Trophoblast cell (in vitro differentiated cells and primary cell): ENCODE data around the gene BRD1.

Experiments
- DNase-seq, 2 donors: peaks; one replicate each; pipeline ENCODE4 v3.0.0-alpha.2; 2016
- H2AFZ ChIP-seq: 2 replicates; pipeline ENCODE4 v1.6.1; 2013; ENCODE audit warnings: low read length, moderate library complexity, mild to moderate bottlenecking; ENCODE audit not compliant: insufficient read depth, poor library complexity
- H2AK5ac ChIP-seq: 2 replicates; pipeline ENCODE4 v1.6.1; 2013; ENCODE audit warnings: mild to moderate bottlenecking, low read length
- H2BK120ac ChIP-seq: 2 replicates; pipeline ENCODE4 v1.6.1; 2013; ENCODE audit warnings: low read length, mild to moderate bottlenecking, moderate library complexity; ENCODE audit not compliant: insufficient read depth, poor library complexity
- H2BK12ac ChIP-seq: 2 replicates; pipeline ENCODE4 v1.6.1; 2013; ENCODE audit warnings: mild to moderate bottlenecking, low read length, moderate library complexity
- H2BK5ac ChIP-seq: 2 replicates; pipeline ENCODE4 v1.6.1; 2013; ENCODE audit warnings: low read length, low read depth, moderate library complexity, mild to moderate bottlenecking; ENCODE audit not compliant: poor library complexity
- H3K14ac ChIP-seq: 2 replicates; pipeline ENCODE4 v1.6.1; 2013; ENCODE audit warnings: mild to moderate bottlenecking, low read length
- H3K18ac ChIP-seq: 2 replicates; pipeline ENCODE4 v1.6.1; 2013; ENCODE audit warnings: mild to moderate bottlenecking, low read length
- H3K23ac ChIP-seq: 2 replicates; pipeline ENCODE4 v1.6.1; 2013; ENCODE audit warnings: low read length
- H3K27ac ChIP-seq: 2 replicates; pipeline ENCODE4 v1.5.1; 2013; ENCODE audit warnings: low read depth, mild to moderate bottlenecking, inconsistent platforms, low read length, moderate library complexity
- H3K27me3 ChIP-seq: 2 replicates; pipeline ENCODE4 v1.6.1; 2013; ENCODE audit warnings: inconsistent platforms, mild to moderate bottlenecking, low read length, moderate library complexity; ENCODE audit not compliant: insufficient read depth
- H3K36me3 ChIP-seq, 2 experiments: 1 replicate in 1 of 2; 2 replicates in 1 of 2; pipeline ENCODE4 v1.6.1; 2013; ENCODE audit warnings: low read length in 2 of 2, mild to moderate bottlenecking in 2 of 2, moderate library complexity in 1 of 2; ENCODE audit not compliant: insufficient read depth in 2 of 2, control insufficient read depth in 1 of 2
- H3K4ac ChIP-seq: 2 replicates; pipeline ENCODE4 v1.6.1; 2013; ENCODE audit warnings: low read depth, mild to moderate bottlenecking, low read length, moderate library complexity
- H3K4me1 ChIP-seq, 2 experiments: 1 replicate in 1 of 2; 2 replicates in 1 of 2; pipeline ENCODE4 v1.6.1; 2013; ENCODE audit warnings: low read length in 2 of 2, mild to moderate bottlenecking in 2 of 2, moderate library complexity in 1 of 2; ENCODE audit not compliant: insufficient read depth in 2 of 2, control insufficient read depth in 1 of 2
- H3K4me2 ChIP-seq: 2 replicates; pipeline ENCODE4 v1.6.1; 2013; ENCODE audit warnings: inconsistent platforms, mild to moderate bottlenecking, low read length, moderate library complexity
- H3K4me3 ChIP-seq: 2 replicates; pipeline ENCODE4 v1.5.1; 2013; ENCODE audit warnings: mild to moderate bottlenecking, low read depth, low read length, inconsistent platforms
- H3K79me1 ChIP-seq: one replicate; pipeline ENCODE4 v1.6.1; 2013; ENCODE audit warnings: low read length
- H3K79me2 ChIP-seq: 2 replicates; pipeline ENCODE4 v1.6.1; 2013; ENCODE audit warnings: low read length, mild to moderate bottlenecking; ENCODE audit not compliant: control insufficient read depth, insufficient read depth, poor library complexity
- H3K9ac ChIP-seq: 2 replicates; pipeline ENCODE4 v1.6.1; 2013; ENCODE audit warnings: mild to moderate bottlenecking, low read length
- H3K9me3 ChIP-seq: 2 replicates; pipeline ENCODE4 v1.6.1; 2013; ENCODE audit warnings: low read depth, mild to moderate bottlenecking, control low read depth, inconsistent platforms, low read length; ENCODE audit not compliant: insufficient read depth
- H4K12ac ChIP-seq: 2 replicates; pipeline ENCODE4 v1.6.1; 2013; ENCODE audit warnings: low read depth, mild to moderate bottlenecking, low read length, moderate library complexity
- H4K8ac ChIP-seq: 2 replicates; pipeline ENCODE4 v1.6.1; 2013; ENCODE audit warnings: low read depth, mild to moderate bottlenecking, low read length, moderate library complexity
- H4K91ac ChIP-seq: one replicate; pipeline ENCODE4 v1.6.1; 2013; ENCODE audit warnings: low read depth, mild to moderate bottlenecking, low read length, moderate library complexity
- WGBS: extraction: QIAGEN DNeasy Blood & Tissue Kit; methylation state at CpG from one replicate; pipeline ENCODE4 v1.1.7; 2013; ENCODE audit warnings: missing lambda C conversion rate; ENCODE audit not compliant: insufficient read length, insufficient coverage; ENCODE audit errors: extremely low coverage; 5-methylcytosine and 5-hydroxymethylcytosine counted together

Gene BRD1

GRCh38 chr22:49779211-49779610 lies 48.5 kb downstream of the BRD1 start:
- no peaks in the 10 kb centered on the region for H3K79me1 ChIP-seq
- H2AK5ac ChIP-seq: no peak overlapping the region
- no peak overlapping the region for H4K8ac ChIP-seq
- H2AFZ ChIP-seq: no peak overlapping the region
- no peak overlapping the region for H4K12ac ChIP-seq
- no peak overlapping the region for H3K23ac ChIP-seq
- peaks cover 71 to 73% of the 10 kb centered on the region in 2 experiments for H3K36me3 ChIP-seq
- no peak overlapping the region for H3K14ac ChIP-seq
- H4K91ac ChIP-seq: no peak overlapping the region
- no peak overlapping the region for H3K4me3 ChIP-seq
- no peaks in the 10 kb centered on the region for H3K27me3 ChIP-seq
- H3K4me1 ChIP-seq: peaks cover 3% of the 10 kb centered on the region in 2 experiments
- no peak overlapping the region for H3K18ac ChIP-seq
- DNase-seq: no peak
- no peak overlapping the region for H2BK12ac ChIP-seq
- H2BK120ac ChIP-seq: no peak overlapping the region
- no peak overlapping the region for H3K9ac ChIP-seq
- no peak overlapping the region for H2BK5ac ChIP-seq
- WGBS: no CpG with 5 or more reads among the region's 13 CpGs
- no peak overlapping the region for H3K27ac ChIP-seq
- no peak overlapping the region for H3K4ac ChIP-seq
- H3K79me2 ChIP-seq: peaks cover 4% of the 10 kb centered on the region
- H3K4me2 ChIP-seq: no peak overlapping the region
- peaks cover 3% of the 10 kb centered on the region for H3K9me3 ChIP-seq

GRCh38 chr22:49777569-49778249 lies 50.0 kb downstream of the BRD1 start:
- H3K18ac ChIP-seq: no peak overlapping the region
- no peak overlapping the region for H3K9ac ChIP-seq
- no peaks in the 10 kb centered on the region for H3K79me1 ChIP-seq
- peaks cover 66 to 68% of the 10 kb centered on the region in 2 experiments for H3K36me3 ChIP-seq
- no peaks in the 10 kb centered on the region for H3K27me3 ChIP-seq
- H3K4me2 ChIP-seq: no peak overlapping the region
- no peak overlapping the region for H2BK120ac ChIP-seq
- no peak overlapping the region for H4K91ac ChIP-seq
- H2BK5ac ChIP-seq: no peak overlapping the region
- no peak overlapping the region for H3K4ac ChIP-seq
- H2AFZ ChIP-seq: no peak overlapping the region
- H3K79me2 ChIP-seq: peaks cover 4% of the 10 kb centered on the region
- no CpG with 5 or more reads among the region's 40 CpGs for WGBS
- no peaks in the 10 kb centered on the region for H3K9me3 ChIP-seq
- no peak overlapping the region for H4K12ac ChIP-seq
- H3K4me3 ChIP-seq: no peak overlapping the region
- no peak overlapping the region for H3K14ac ChIP-seq
- H3K27ac ChIP-seq: no peak overlapping the region
- DNase-seq: no peak
- no peak overlapping the region for H2BK12ac ChIP-seq
- no peak overlapping the region for H4K8ac ChIP-seq
- H3K23ac ChIP-seq: no peak overlapping the region
- peaks cover 3% of the 10 kb centered on the region in 2 experiments for H3K4me1 ChIP-seq
- H2AK5ac ChIP-seq: no peak overlapping the region

GRCh38 chr22:49776891-49777290 lies 50.8 kb downstream of the BRD1 start:
- Histone ChIP-seq H3K9ac (no peak overlapping the region), H3K36me3 (peaks cover 65 to 67% of the 10 kb centered on the region in 2 experiments), H3K4ac (no peak overlapping the region), H3K79me1 (no peaks in the 10 kb centered on the region), H2AK5ac (no peak overlapping the region), H3K4me3 (no peak overlapping the region), H3K79me2 (peaks cover 4% of the 10 kb centered on the region), H3K14ac (no peak overlapping the region), H4K8ac (no peak overlapping the region), H3K9me3 (no peaks in the 10 kb centered on the region), H2AFZ (no peak overlapping the region), H4K12ac (no peak overlapping the region), H2BK12ac (no peak overlapping the region), H3K23ac (no peak overlapping the region), H3K27ac (no peak overlapping the region), H2BK120ac (no peak overlapping the region), H3K18ac (no peak overlapping the region), H3K4me2 (no peak overlapping the region), H2BK5ac (no peak overlapping the region), H3K27me3 (no peaks in the 10 kb centered on the region), H3K4me1 (peaks cover 3% of the 10 kb centered on the region in 2 experiments), H4K91ac (no peak overlapping the region)
- no CpG with 5 or more reads among the region's 29 CpGs for WGBS
- no peak for DNase-seq

GRCh38 chr22:49775867-49776511 lies 51.7 kb downstream of the BRD1 start:
- Histone ChIP-seq H3K79me2 (peaks cover under 1% of the 10 kb centered on the region), H4K8ac (no peak overlapping the region), H3K4me3 (no peak overlapping the region), H3K4me1 (peaks cover 3% of the 10 kb centered on the region in 2 experiments), H4K91ac (no peak overlapping the region), H3K27ac (no peak overlapping the region), H3K4ac (no peak overlapping the region), H3K27me3 (no peaks in the 10 kb centered on the region), H4K12ac (no peak overlapping the region), H3K18ac (peak overlapping the region; percentile 14), H3K9me3 (no peaks in the 10 kb centered on the region), H3K36me3 (peaks cover 56 to 58% of the 10 kb centered on the region in 2 experiments), H2BK5ac (no peak overlapping the region), H3K79me1 (no peaks in the 10 kb centered on the region), H3K4me2 (no peak overlapping the region), H2AFZ (no peak overlapping the region), H2BK12ac (no peak overlapping the region), H3K14ac (no peak overlapping the region), H2BK120ac (no peak overlapping the region), H3K9ac (no peak overlapping the region), H3K23ac (no peak overlapping the region), H2AK5ac (no peak overlapping the region)
- no CpG with 5 or more reads among the region's 31 CpGs for WGBS
- DNase-seq: no peak
